HG02678 (cell line): ENCODE results near the gene ONECUT2.

ENCODE experiments used
- ATAC-seq: cut with Tn5 transposase; IDR thresholded peaks from one replicate; pipeline ENCODE4 v1.9.1; 2021; ENCODE audit warnings: mild to moderate bottlenecking, moderate library complexity; ENCODE audit not compliant: unreplicated experiment

The ONECUT2 gene

DNA sequence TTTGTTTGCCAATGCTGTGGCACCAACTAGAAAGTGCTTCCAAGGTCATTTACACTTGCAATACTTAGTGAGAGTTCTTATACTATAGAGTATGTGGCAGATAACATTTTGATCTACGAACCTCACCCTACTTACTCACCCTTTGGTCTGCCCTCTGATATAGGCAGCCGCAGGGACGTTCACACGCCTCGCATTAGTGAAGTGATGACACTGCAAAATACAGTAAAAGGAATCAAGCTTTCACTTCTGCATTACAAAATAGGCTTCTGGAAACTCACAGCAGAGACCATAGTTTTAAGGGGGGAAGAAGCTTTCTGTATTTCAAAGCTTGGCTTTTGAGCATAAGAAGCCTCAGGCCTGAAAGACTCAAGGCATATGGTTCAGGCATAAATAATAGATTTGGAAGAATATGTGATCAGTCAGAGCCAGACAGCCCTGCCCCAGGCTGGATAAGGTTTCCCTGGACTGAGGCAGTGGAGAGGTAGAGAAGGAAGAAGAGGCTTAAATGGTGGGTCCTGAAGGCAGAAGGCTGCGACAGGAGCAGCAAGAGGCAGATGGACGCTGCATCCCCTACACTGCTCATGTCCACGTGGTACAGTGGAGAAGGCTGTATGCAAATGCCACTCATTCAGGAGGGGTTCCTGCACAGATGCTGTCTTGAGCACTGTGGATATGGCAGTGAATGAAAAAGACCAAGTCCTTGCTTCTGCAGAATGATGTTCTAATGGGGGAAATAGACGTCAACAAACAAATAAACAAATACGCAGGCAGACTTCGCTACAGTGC, 88.2 kb downstream of the ONECUT2 start:
- ATAC-seq = no peak

GRCh38 chr18:57527556-57528229, 92.5 kb downstream of the ONECUT2 start:
- no peak for ATAC-seq

DNA sequence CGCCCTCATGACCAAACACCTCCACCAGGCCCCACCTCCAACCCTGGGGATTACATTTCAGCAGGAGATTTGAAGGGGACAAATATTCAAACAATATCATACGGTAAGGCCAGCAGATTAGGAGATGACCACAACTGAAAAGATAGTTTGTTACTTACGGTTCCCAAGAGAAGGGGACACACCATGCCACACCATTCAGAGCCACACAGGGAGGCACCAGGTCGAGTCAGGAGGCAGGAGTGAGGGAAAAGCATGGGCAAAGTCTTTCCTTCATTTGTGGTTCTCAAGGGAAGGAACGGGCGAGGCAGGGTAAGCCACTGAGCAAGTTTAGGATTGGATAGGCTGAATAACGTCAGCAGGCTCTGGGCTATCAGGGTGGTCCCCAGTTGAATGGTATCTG, 94.0 kb downstream of the ONECUT2 start:
- ATAC-seq = no peak

- ATAC-seq = no peak
Measured at GRCh38 chr18:57533006-57533867, 98.1 kb downstream of the ONECUT2 start.

DNA sequence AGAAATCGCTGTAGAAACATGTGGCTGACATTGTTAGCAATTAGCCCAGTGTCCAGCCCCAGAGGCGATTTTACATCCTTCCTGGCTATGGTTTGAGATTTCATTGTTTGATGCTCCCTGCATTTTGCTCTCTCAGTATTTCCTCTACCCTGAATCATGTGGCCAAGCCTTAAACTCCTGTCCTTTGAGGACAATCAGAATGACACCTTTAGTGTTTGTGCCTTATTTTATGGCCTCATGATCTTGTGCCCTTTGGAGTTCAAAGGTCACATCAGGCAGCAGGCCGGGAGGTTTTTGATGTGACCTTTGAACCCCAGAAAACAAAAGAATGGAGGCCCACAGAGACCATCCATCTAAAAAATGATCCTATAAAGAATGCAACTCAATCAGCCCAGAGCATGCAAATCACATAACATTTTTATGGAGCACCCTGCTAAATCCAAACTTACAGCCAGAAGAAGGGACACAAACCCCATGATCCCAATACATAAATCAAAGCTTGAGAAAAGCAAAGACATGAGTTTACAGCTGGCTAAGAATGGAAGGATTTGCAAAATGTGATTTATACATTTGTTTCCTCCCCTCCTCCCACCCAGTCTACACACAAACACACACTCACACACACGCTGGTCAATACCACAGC, 98.8 kb downstream of the ONECUT2 start:
- no peak for ATAC-seq

GRCh38 chr18:57534511-57534909, 99.3 kb downstream of the ONECUT2 start:
- no peak for ATAC-seq

DNA sequence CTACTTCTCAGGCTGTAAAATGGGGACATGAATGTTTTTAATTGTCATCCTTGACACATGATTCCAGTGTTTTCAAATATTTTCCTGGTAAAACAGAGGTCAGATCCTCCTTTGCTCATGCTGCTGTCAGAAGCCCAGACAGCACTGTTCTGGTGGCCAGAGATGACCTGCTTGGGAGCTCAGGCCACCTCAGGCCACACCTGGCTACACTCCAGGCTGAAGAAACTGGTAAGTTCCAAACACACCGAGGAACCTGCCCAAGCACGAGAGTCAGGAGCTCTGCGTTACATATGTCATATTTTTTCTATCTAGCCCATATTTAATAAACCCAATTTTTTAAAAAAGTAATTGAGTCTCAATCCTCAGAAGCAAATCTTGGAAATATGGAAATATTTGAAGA, 103.4 kb downstream of the ONECUT2 start:
- ATAC-seq = no peak

- ATAC-seq = no peak
Measured at GRCh38 chr18:57539702-57540101, 104.5 kb downstream of the ONECUT2 start.
